K562 (cell line): ENCODE measurements around the gene RSPH6A. TPM values are rescaled to one million over a fixed set of nuclear protein-coding genes. Genes with fewer than 3 reads are reported as not detected.

Experiments used
- CBFA2T2 ChIP-seq: fragments of 450-650 bp; conservative IDR thresholded peaks from 2 replicates; pipeline ENCODE4 v1.6.1; 2017; ENCODE audit warnings: mild to moderate bottlenecking
- CBFA2T3 ChIP-seq: fragments of 450-650 bp; IDR thresholded peaks from 2 replicates; pipeline ENCODE4 v1.6.1; 2017
- CREM ChIP-seq: IDR thresholded peaks from 2 replicates; pipeline ENCODE4 v1.6.1; 2014; ENCODE audit warnings: antibody characterized with exemption, low read depth
- DMBX1 ChIP-seq: fragments of 250-450 bp; sonication (Bioruptor Pico); IDR thresholded peaks from 2 replicates; pipeline ENCODE4 v1.8.0; 2022; ENCODE audit warnings: inconsistent platforms, mild to moderate bottlenecking, moderate library complexity, borderline replicate concordance
- HDAC1 ChIP-seq, 2 experiments: fragments of 450-650 bp; IDR thresholded peaks; 2 replicates each; pipeline ENCODE4 v1.6.1; 2016 to 2017; ENCODE audit warnings: inconsistent platforms in 1 of 2, mild to moderate bottlenecking in 1 of 2, moderate library complexity in 1 of 2
- HDAC2 ChIP-seq: fragments of 450-650 bp; IDR thresholded peaks from 2 replicates; pipeline ENCODE4 v1.6.1; 2016; ENCODE audit warnings: mild to moderate bottlenecking
- IRF9 ChIP-seq: fragments of 450-650 bp; IDR thresholded peaks from 2 replicates; pipeline ENCODE4 v1.6.1; 2016; ENCODE audit warnings: missing biosample characterization, missing genetic modification characterization
- MEF2D ChIP-seq: conservative IDR thresholded peaks from 2 replicates; pipeline ENCODE4 v1.6.1; 2016; ENCODE audit warnings: low read depth, missing genetic modification characterization, missing compliant biosample characterization
- NFE2 ChIP-seq: IDR thresholded peaks from 2 replicates; pipeline ENCODE4 v1.6.1; 2014; ENCODE audit warnings: antibody characterized with exemption, low read depth
- NFYB ChIP-seq: IDR thresholded peaks from 2 replicates; pipeline ENCODE4 v1.6.1; 2011; ENCODE audit warnings: mild to moderate bottlenecking, moderate library complexity; ENCODE audit not compliant: insufficient read length; ENCODE audit errors: extremely low read depth
- POLR3A ChIP-seq: IDR thresholded peaks from 2 replicates; pipeline ENCODE4 v1.6.1; 2011; ENCODE audit warnings: borderline replicate concordance, mild to moderate bottlenecking, moderate library complexity; ENCODE audit not compliant: insufficient read length, insufficient read depth; ENCODE audit errors: extremely low read depth
- RBBP5 ChIP-seq: fragments of 200-600 bp; sonication (generic); IDR thresholded peaks from 2 replicates; pipeline ENCODE4 v1.6.1; 2012; ENCODE audit warnings: borderline replicate concordance, mild to moderate bottlenecking, low read length, control low read depth, inconsistent platforms; ENCODE audit not compliant: insufficient read depth, poor library complexity, severe bottlenecking
- SAP30 ChIP-seq: fragments of 200-600 bp; sonication (generic); IDR thresholded peaks from 2 replicates; pipeline ENCODE4 v1.6.1; 2012; ENCODE audit warnings: borderline replicate concordance, low read depth, mild to moderate bottlenecking, moderate library complexity, low read length, control low read depth, inconsistent platforms; ENCODE audit not compliant: insufficient read depth, poor library complexity, severe bottlenecking
- SOX6 ChIP-seq: fragments of 450-650 bp; IDR thresholded peaks from 2 replicates; pipeline ENCODE4 v1.6.1; 2014; ENCODE audit warnings: mild to moderate bottlenecking
- TCF3 ChIP-seq: sonication (generic); formaldehyde crosslinking; IDR thresholded peaks from 2 replicates; pipeline ENCODE4 v1.4.0; 2020; ENCODE audit warnings: mild to moderate bottlenecking, missing genetic modification reagents
- YY1 ChIP-seq, 3 experiments: IDR thresholded peaks; 2 replicates each; pipeline ENCODE4 v1.6.1; 2011; ENCODE audit warnings: low read length in 2 of 3, mild to moderate bottlenecking in 2 of 3, moderate library complexity in 2 of 3, borderline replicate concordance in 1 of 3, control low read depth in 1 of 3, low read depth in 1 of 3; ENCODE audit not compliant: insufficient read depth in 3 of 3, insufficient replicate concordance in 2 of 3, control insufficient read depth in 1 of 3, insufficient read length in 1 of 3; ENCODE audit errors: extremely low read depth in 1 of 3
- ZBTB1 ChIP-seq: sonication (generic); formaldehyde crosslinking; IDR thresholded peaks from 2 replicates; pipeline ENCODE4 v1.8.1; 2023; ENCODE audit warnings: missing genetic modification reagents, low read depth, mild to moderate bottlenecking, borderline replicate concordance
- ZBTB2 ChIP-seq: fragments of 450-650 bp; IDR thresholded peaks from 2 replicates; pipeline ENCODE4 v1.6.1; 2016; ENCODE audit warnings: antibody characterized with exemption
- ZNF133 ChIP-seq: fragments of 250-450 bp; sonication (Bioruptor Pico); IDR thresholded peaks from 2 replicates; pipeline ENCODE4 v1.4.0; 2020; ENCODE audit warnings: mild to moderate bottlenecking
- ZNF184 ChIP-seq: sonication (generic); formaldehyde crosslinking; IDR thresholded peaks from 2 replicates; pipeline ENCODE4 v1.5.0; 2020; ENCODE audit warnings: missing genetic modification reagents
- ZNF785 ChIP-seq: fragments of 250-450 bp; sonication (Bioruptor Pico); IDR thresholded peaks from 2 replicates; pipeline ENCODE4 v1.4.0; 2020; ENCODE audit warnings: mild to moderate bottlenecking
- ZNF79 ChIP-seq: fragments of 250-450 bp; sonication (Bioruptor Pico); IDR thresholded peaks from 2 replicates; pipeline ENCODE4 v1.4.0; 2020; ENCODE audit warnings: low read depth, mild to moderate bottlenecking, moderate library complexity
- polyA plus RNA-seq, 8 experiments: library from polyadenylated mRNA; depleted of rRNA in 4 of 8; stranded (reverse) in 5 of 8; unstranded in 3 of 8; fragments of >200 nt; fragmentation: Nextera tagmentation in 2 of 8; fragmentation: Illumina TruSeq in 1 of 8; extraction: Ambion mirVana in 2 of 8; extraction: Trizol in 1 of 8; gene quantifications; 2 replicates each; pipeline versions ENCODE4 v1.2.1 to v1.2.3, GENCODE V29; 2011 to 2014; ENCODE audit warnings: inconsistent platforms in 1 of 8, missing spikeins in 1 of 8
- total RNA-seq, 7 experiments: library from RNA; depleted of rRNA in 6 of 7; stranded (reverse); fragments of >200 nt in 6 of 7; fragmentation: Illumina TruSeq in 2 of 7; extraction: Trizol in 2 of 7; gene quantifications; 2 replicates each; pipeline versions ENCODE4 v1.2.1 to v1.2.3, GENCODE V29; 2011 to 2021; ENCODE audit warnings: low replicate concordance in 1 of 7
- TF ChIP-seq, protein P1 (sequence below): fragments of 200-800 bp; sonication (Bioruptor generic); IDR thresholded peaks from 2 replicates; pipeline ENCODE4 v1.6.1; 2017; ENCODE audit warnings: missing genetic modification characterization, missing compliant biosample characterization

The RSPH6A gene
- total and polyA plus RNA-seq, 9 of the 15 experiments (the other 6 are each of a cell fraction or from before 2014, with no cell fraction given), result 0.03 to 0.15 (median 0.07) TPM; not detected in 5

DNA sequence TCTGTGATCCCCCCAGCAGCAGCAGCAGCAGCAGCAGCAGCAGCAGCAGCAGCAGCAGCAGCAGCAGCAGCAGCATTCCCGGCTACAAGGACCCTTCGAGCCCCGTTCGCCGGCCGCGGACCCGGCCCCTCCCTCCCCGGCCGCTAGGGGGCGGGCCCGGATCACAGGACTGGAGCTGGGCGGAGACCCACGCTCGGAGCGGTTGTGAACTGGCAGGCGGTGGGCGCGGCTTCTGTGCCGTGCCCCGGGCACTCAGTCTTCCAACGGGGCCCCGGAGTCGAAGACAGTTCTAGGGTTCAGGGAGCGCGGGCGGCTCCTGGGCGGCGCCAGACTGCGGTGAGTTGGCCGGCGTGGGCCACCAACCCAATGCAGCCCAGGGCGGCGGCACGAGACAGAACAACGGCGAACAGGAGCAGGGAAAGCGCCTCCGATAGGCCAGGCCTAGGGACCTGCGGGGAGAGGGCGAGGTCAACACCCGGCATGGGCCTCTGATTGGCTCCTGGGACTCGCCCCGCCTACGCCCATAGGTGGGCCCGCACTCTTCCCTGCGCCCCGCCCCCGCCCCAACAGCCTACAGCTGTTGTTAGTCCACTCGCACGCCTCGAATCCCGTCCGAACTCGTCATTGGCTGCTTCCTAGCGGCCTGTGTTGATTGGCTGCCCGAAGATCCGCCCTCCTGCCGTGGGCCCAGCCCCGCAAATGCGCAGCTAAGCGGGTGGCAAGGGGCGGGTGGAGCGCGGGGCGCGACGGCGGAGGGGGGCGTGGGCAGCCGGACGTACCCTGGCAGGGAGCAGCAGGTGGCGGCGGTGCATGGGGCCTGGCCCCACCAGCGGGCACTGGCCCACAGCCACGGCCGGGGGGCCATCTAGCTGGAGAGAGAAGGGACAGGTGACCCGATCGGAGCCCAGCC, 44.7 kb downstream of the RSPH6A start (continued):
- no peak for TF ChIP-seq ZBTB2
- TF ChIP-seq, protein P1, sequence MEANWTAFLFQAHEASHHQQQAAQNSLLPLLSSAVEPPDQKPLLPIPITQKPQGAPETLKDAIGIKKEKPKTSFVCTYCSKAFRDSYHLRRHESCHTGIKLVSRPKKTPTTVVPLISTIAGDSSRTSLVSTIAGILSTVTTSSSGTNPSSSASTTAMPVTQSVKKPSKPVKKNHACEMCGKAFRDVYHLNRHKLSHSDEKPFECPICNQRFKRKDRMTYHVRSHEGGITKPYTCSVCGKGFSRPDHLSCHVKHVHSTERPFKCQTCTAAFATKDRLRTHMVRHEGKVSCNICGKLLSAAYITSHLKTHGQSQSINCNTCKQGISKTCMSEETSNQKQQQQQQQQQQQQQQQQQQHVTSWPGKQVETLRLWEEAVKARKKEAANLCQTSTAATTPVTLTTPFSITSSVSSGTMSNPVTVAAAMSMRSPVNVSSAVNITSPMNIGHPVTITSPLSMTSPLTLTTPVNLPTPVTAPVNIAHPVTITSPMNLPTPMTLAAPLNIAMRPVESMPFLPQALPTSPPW (CRISPR knock-in tag), result peak; percentile 88
- TF ChIP-seq CBFA2T3, result 0 out of 2 replicates have a peak, but pooled peaks have one; percentile 5
- no peak for TF ChIP-seq DMBX1 (CRISPR knock-in tag)
- TF ChIP-seq TCF3 (CRISPR knock-in tag), result 0 out of 2 replicates have a peak, but pooled peaks have one; percentile 34
- TF ChIP-seq ZBTB1 (CRISPR knock-in tag), result peak; percentile 68; the same call in 1 of the 2 replicates
- no peak for TF ChIP-seq ZNF79 (CRISPR knock-in tag)
- TF ChIP-seq MEF2D (tag), result no peak
- TF ChIP-seq IRF9 (tag), result no peak
- no peak for TF ChIP-seq ZNF184 (CRISPR knock-in tag)
- TF ChIP-seq NFE2, result no peak
- peak; percentile 61 for TF ChIP-seq CREM
- peak; percentile 49; the same call in 1 of the 2 replicates for TF ChIP-seq SOX6
- TF ChIP-seq HDAC1 (IDR thresholded peaks at IDR 0.05), result peak in 1 of 2 experiments; percentile 90; a peak in 2 of 4 replicates
- no peak for TF ChIP-seq CBFA2T2
- TF ChIP-seq POLR3A, result no peak
- TF ChIP-seq NFYB, result peak; percentile 98
- no peak for TF ChIP-seq ZNF785 (CRISPR knock-in tag)
- TF ChIP-seq HDAC2, result peak; percentile 80; the same call in 1 of the 2 replicates
- no peak for TF ChIP-seq YY1 (IDR thresholded peaks at IDR 0.05; ENCODE audit: borderline replicate concordance in 1 of 3, control insufficient read depth in 1 of 3, extremely low read depth in 1 of 3, insufficient read depth in 3 of 3, insufficient read length in 1 of 3, insufficient replicate concordance in 2 of 3, low read depth in 1 of 3, low read length in 2 of 3)
- no peak for TF ChIP-seq ZNF133 (CRISPR knock-in tag)
- TF ChIP-seq SAP30, result no peak
- TF ChIP-seq RBBP5, result peak; percentile 52
